ENCODE measurements around the gene IL6. TPM values are rescaled to one million over a fixed set of nuclear protein-coding genes. Genes with fewer than 3 reads are reported as not detected.

Gene IL6
- total and polyA plus RNA-seq, 4 donors, result 6.9 to 112 (median 11.0) TPM

- intact Hi-C loops (cut with DNase I), result loop anchor here (5.0 to 10.0 kb wide), 3 partner anchors 124 to 326 kb away; no protein-coding TSS in a partner anchor
- Histone ChIP-seq H3K4me3 (ENCODE audit: low read length in 2 of 2) (no peak overlapping the region), H3K4me1 (ENCODE audit: control insufficient read depth in 1 of 2, insufficient read depth in 2 of 2, low read length in 2 of 2) (no peaks in the 10 kb centered on the region)
These were observed 1.5 kb downstream of the IL6 start for GRCh38 chr7:22728401-22729029.

GRCh38 chr7:22729180-22729825, 2.3 kb downstream of the IL6 start:
- no peak overlapping the region for H3K4me3 ChIP-seq (ENCODE audit: low read length in 2 of 2)
- H3K4me1 ChIP-seq (ENCODE audit: control insufficient read depth in 1 of 2, insufficient read depth in 2 of 2, low read length in 2 of 2), result no peaks in the 10 kb centered on the region
- H3K36me3 ChIP-seq (ENCODE audit: control insufficient read depth in 1 of 2, insufficient read depth in 2 of 2, low read length in 1 of 2), result no peaks in the 10 kb centered on the region
- no peak overlapping the region for H3K27ac ChIP-seq (ENCODE audit: low read depth in 1 of 2, low read length in 2 of 2)
- no peaks in the 10 kb centered on the region for H3K9me3 ChIP-seq (ENCODE audit: control insufficient read depth, low read length)
- 92 to 94% methylated on average over 3 of the region's 3 CpGs for WGBS, 2 donors
- DNase-seq (no peak), ATAC-seq (ENCODE audit: low FRiP score) (no peak)
- intact Hi-C loops (cut with DNase I), result loop anchor here (5.0 to 10.0 kb wide), 3 partner anchors 123 to 325 kb away; no protein-coding TSS in a partner anchor
- H3K27me3 ChIP-seq (ENCODE audit: control insufficient read depth in 1 of 2, insufficient read depth in 2 of 2, low read length in 1 of 2), result no peaks in the 10 kb centered on the region

More at GRCh38 chr7:22728401-22729029, 1.5 kb downstream of the IL6 start:
- ATAC-seq (ENCODE audit: low FRiP score) (no peak), DNase-seq (no peak)
- WGBS, 2 donors, result 97 to 98% methylated on average over 1 of the region's 1 CpG
- Histone ChIP-seq H3K27ac (ENCODE audit: low read depth in 1 of 2, low read length in 2 of 2) (no peak overlapping the region), H3K27me3 (ENCODE audit: control insufficient read depth in 1 of 2, insufficient read depth in 2 of 2, low read length in 1 of 2) (no peaks in the 10 kb centered on the region), H3K36me3 (ENCODE audit: control insufficient read depth in 1 of 2, insufficient read depth in 2 of 2, low read length in 1 of 2) (no peaks in the 10 kb centered on the region), H3K9me3 (ENCODE audit: control insufficient read depth, low read length) (no peaks in the 10 kb centered on the region)

GRCh38 chr7:22730066-22730710, 3.2 kb downstream of the IL6 start:
- ATAC-seq (ENCODE audit: low FRiP score) (no peak), DNase-seq (no peak)
- Histone ChIP-seq H3K27me3 (ENCODE audit: control insufficient read depth in 1 of 2, insufficient read depth in 2 of 2, low read length in 1 of 2) (no peaks in the 10 kb centered on the region), H3K36me3 (ENCODE audit: control insufficient read depth in 1 of 2, insufficient read depth in 2 of 2, low read length in 1 of 2) (no peaks in the 10 kb centered on the region), H3K4me1 (ENCODE audit: control insufficient read depth in 1 of 2, insufficient read depth in 2 of 2, low read length in 2 of 2) (no peaks in the 10 kb centered on the region), H3K27ac (ENCODE audit: low read depth in 1 of 2, low read length in 2 of 2) (no peak overlapping the region), H3K9me3 (ENCODE audit: control insufficient read depth, low read length) (no peaks in the 10 kb centered on the region), H3K4me3 (ENCODE audit: low read length in 2 of 2) (no peak overlapping the region)
- 48 to 96% methylated on average over 2 of the region's 2 CpGs for WGBS, 2 donors
- intact Hi-C loops (cut with DNase I), result no loop called here

GRCh38 chr7:22730921-22731654, 4.1 kb downstream of the IL6 start:
- ATAC-seq (ENCODE audit: low FRiP score) (no peak), DNase-seq (no peak)
- 57 to 58% methylated on average over 5 of the region's 5 CpGs for WGBS, 2 donors
- no peaks in the 10 kb centered on the region for H3K4me1 ChIP-seq (ENCODE audit: control insufficient read depth in 1 of 2, insufficient read depth in 2 of 2, low read length in 2 of 2)
- H3K4me3 ChIP-seq (ENCODE audit: low read length in 2 of 2), result no peak overlapping the region
- no peak overlapping the region for H3K27ac ChIP-seq (ENCODE audit: low read depth in 1 of 2, low read length in 2 of 2)
- intact Hi-C loops (cut with DNase I), result no loop called here
- H3K9me3 ChIP-seq (ENCODE audit: control insufficient read depth, low read length), result no peaks in the 10 kb centered on the region
- no peaks in the 10 kb centered on the region for H3K36me3 ChIP-seq (ENCODE audit: control insufficient read depth in 1 of 2, insufficient read depth in 2 of 2, low read length in 1 of 2)
- H3K27me3 ChIP-seq (ENCODE audit: control insufficient read depth in 1 of 2, insufficient read depth in 2 of 2, low read length in 1 of 2), result no peaks in the 10 kb centered on the region

GRCh38 chr7:22731766-22732165, 4.8 kb downstream of the IL6 start:
- no peak overlapping the region for H3K27ac ChIP-seq (ENCODE audit: low read depth in 1 of 2, low read length in 2 of 2)
- H3K4me1 ChIP-seq (ENCODE audit: control insufficient read depth in 1 of 2, insufficient read depth in 2 of 2, low read length in 2 of 2), result no peaks in the 10 kb centered on the region
- no peaks in the 10 kb centered on the region for H3K27me3 ChIP-seq (ENCODE audit: control insufficient read depth in 1 of 2, insufficient read depth in 2 of 2, low read length in 1 of 2)
- ATAC-seq (ENCODE audit: low FRiP score), result no peak
- DNase-seq, result no peak
- intact Hi-C loops (cut with DNase I), result no loop called here
- WGBS, 2 donors, result 82 to 84% methylated on average over 2 of the region's 2 CpGs
- H3K36me3 ChIP-seq (ENCODE audit: control insufficient read depth in 1 of 2, insufficient read depth in 2 of 2, low read length in 1 of 2), result no peaks in the 10 kb centered on the region
- H3K4me3 ChIP-seq (ENCODE audit: low read length in 2 of 2), result no peak overlapping the region
- no peaks in the 10 kb centered on the region for H3K9me3 ChIP-seq (ENCODE audit: control insufficient read depth, low read length)

GRCh38 chr7:22732556-22733126, 5.6 kb downstream of the IL6 start:
- intact Hi-C loops (cut with DNase I), result no loop called here
- ATAC-seq (ENCODE audit: low FRiP score) (no peak), DNase-seq (no peak)
- Histone ChIP-seq H3K4me1 (ENCODE audit: control insufficient read depth in 1 of 2, insufficient read depth in 2 of 2, low read length in 2 of 2) (no peaks in the 10 kb centered on the region), H3K9me3 (ENCODE audit: control insufficient read depth, low read length) (no peaks in the 10 kb centered on the region), H3K36me3 (ENCODE audit: control insufficient read depth in 1 of 2, insufficient read depth in 2 of 2, low read length in 1 of 2) (no peaks in the 10 kb centered on the region), H3K27me3 (ENCODE audit: control insufficient read depth in 1 of 2, insufficient read depth in 2 of 2, low read length in 1 of 2) (no peaks in the 10 kb centered on the region), H3K4me3 (ENCODE audit: low read length in 2 of 2) (no peak overlapping the region), H3K27ac (ENCODE audit: low read depth in 1 of 2, low read length in 2 of 2) (no peak overlapping the region)
- WGBS, 2 donors, result 73 to 88% methylated on average over 4 of the region's 4 CpGs

GRCh38 chr7:22733761-22734160, 6.8 kb downstream of the IL6 start:
- no peak for ATAC-seq (ENCODE audit: low FRiP score)
- no peaks in the 10 kb centered on the region for H3K27me3 ChIP-seq (ENCODE audit: control insufficient read depth in 1 of 2, insufficient read depth in 2 of 2, low read length in 1 of 2)
- no peak overlapping the region for H3K4me3 ChIP-seq (ENCODE audit: low read length in 2 of 2)
- H3K9me3 ChIP-seq (ENCODE audit: control insufficient read depth, low read length), result no peaks in the 10 kb centered on the region
- intact Hi-C loops (cut with DNase I), result no loop called here
- H3K4me1 ChIP-seq (ENCODE audit: control insufficient read depth in 1 of 2, insufficient read depth in 2 of 2, low read length in 2 of 2), result no peaks in the 10 kb centered on the region
- 86 to 91% methylated on average over 6 of the region's 6 CpGs for WGBS, 2 donors
- DNase-seq, result no peak
- no peaks in the 10 kb centered on the region for H3K36me3 ChIP-seq (ENCODE audit: control insufficient read depth in 1 of 2, insufficient read depth in 2 of 2, low read length in 1 of 2)
- no peak overlapping the region for H3K27ac ChIP-seq (ENCODE audit: low read depth in 1 of 2, low read length in 2 of 2)

- no peak overlapping the region for H3K27ac ChIP-seq (ENCODE audit: low read depth in 1 of 2, low read length in 2 of 2)
- intact Hi-C loops (cut with DNase I), result no loop called here
- no peak overlapping the region for H3K4me3 ChIP-seq (ENCODE audit: low read length in 2 of 2)
- no peaks in the 10 kb centered on the region for H3K9me3 ChIP-seq (ENCODE audit: control insufficient read depth, low read length)
- H3K27me3 ChIP-seq (ENCODE audit: control insufficient read depth in 1 of 2, insufficient read depth in 2 of 2, low read length in 1 of 2), result no peaks in the 10 kb centered on the region
- H3K4me1 ChIP-seq (ENCODE audit: control insufficient read depth in 1 of 2, insufficient read depth in 2 of 2, low read length in 2 of 2), result no peaks in the 10 kb centered on the region
- no peaks in the 10 kb centered on the region for H3K36me3 ChIP-seq (ENCODE audit: control insufficient read depth in 1 of 2, insufficient read depth in 2 of 2, low read length in 1 of 2)
- ATAC-seq (ENCODE audit: low FRiP score) (no peak), DNase-seq (no peak)
- 77 to 89% methylated on average over 4 of the region's 4 CpGs for WGBS, 2 donors
These were observed 16.0 kb downstream of the IL6 start for GRCh38 chr7:22743014-22743413.
